ENCODE measurements around the gene ARHGAP42.

The ARHGAP42 gene

GRCh38 chr11:100676901-100677300, 10.2 kb upstream of the ARHGAP42 start:
- TF ChIP-seq, protein P1, sequence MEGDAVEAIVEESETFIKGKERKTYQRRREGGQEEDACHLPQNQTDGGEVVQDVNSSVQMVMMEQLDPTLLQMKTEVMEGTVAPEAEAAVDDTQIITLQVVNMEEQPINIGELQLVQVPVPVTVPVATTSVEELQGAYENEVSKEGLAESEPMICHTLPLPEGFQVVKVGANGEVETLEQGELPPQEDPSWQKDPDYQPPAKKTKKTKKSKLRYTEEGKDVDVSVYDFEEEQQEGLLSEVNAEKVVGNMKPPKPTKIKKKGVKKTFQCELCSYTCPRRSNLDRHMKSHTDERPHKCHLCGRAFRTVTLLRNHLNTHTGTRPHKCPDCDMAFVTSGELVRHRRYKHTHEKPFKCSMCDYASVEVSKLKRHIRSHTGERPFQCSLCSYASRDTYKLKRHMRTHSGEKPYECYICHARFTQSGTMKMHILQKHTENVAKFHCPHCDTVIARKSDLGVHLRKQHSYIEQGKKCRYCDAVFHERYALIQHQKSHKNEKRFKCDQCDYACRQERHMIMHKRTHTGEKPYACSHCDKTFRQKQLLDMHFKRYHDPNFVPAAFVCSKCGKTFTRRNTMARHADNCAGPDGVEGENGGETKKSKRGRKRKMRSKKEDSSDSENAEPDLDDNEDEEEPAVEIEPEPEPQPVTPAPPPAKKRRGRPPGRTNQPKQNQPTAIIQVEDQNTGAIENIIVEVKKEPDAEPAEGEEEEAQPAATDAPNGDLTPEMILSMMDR (IDR thresholded peaks at IDR 0.05; ENCODE audit: control insufficient read depth, insufficient read depth, low read depth, low read length, missing control alignments) = no peak
- H3K4me3 ChIP-seq (ENCODE audit: control insufficient read depth, low read depth, low read length) = no peak overlapping the region
- no peak for DNase-seq (ENCODE audit: low read depth)

DNA sequence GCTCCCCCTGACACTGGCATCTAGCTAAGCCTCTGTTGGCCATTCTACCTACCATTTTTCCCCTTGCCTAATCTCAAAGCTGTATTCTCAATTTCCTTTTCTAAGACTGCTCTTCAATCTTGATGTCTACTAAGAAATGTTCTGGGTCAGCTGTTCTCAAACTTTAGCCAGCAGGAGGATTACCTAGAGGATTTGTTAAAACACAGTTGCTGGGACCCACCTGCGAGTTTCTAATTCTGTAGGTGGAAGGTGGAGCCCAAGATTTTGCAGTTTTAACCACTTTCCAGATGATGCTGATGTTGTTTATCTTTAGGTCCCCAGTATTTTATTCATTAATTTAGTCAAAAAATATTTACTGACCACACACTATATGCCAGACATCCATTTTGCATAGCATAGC, 9.3 kb upstream of the ARHGAP42 start:
- no peak for DNase-seq (ENCODE audit: low read depth)

DNA sequence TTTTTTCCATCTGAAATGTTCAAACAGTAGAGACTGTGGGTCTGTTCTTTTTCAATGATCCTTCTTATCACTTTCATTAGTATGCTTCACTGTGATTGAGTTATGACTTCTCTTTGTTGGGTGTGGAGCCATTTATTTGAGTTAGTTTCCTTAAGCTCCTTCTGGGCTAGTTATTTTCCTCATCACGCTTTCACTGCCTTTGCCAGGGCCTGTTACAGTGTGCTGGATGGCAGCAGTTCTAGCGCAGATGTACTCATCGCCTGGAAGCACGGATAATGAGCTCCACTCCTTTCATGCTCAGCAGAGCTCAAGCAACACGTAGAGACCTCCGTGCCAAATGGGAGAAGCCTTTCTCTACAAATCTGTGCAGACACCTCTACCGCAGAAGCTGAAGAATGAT, 7.0 kb upstream of the ARHGAP42 start:
- no peak for DNase-seq (ENCODE audit: low read depth)
- no peak overlapping the region for H3K4me3 ChIP-seq (ENCODE audit: control insufficient read depth, low read depth, low read length)
- TF ChIP-seq, protein P1 (IDR thresholded peaks at IDR 0.05; ENCODE audit: control insufficient read depth, insufficient read depth, low read depth, low read length, missing control alignments) = no peak

More for the DNA sequence above, 9.3 kb upstream of the ARHGAP42 start:
- no peak overlapping the region for H3K4me3 ChIP-seq (ENCODE audit: control insufficient read depth, low read depth, low read length)
- TF ChIP-seq, protein P1 (IDR thresholded peaks at IDR 0.05; ENCODE audit: control insufficient read depth, insufficient read depth, low read depth, low read length, missing control alignments) = no peak

GRCh38 chr11:100681064-100681502, 6.0 kb upstream of the ARHGAP42 start:
- TF ChIP-seq, protein P1 (IDR thresholded peaks at IDR 0.05; ENCODE audit: control insufficient read depth, insufficient read depth, low read depth, low read length, missing control alignments) = no peak
- no peak overlapping the region for H3K4me3 ChIP-seq (ENCODE audit: control insufficient read depth, low read depth, low read length)
- no peak for DNase-seq (ENCODE audit: low read depth)

DNA sequence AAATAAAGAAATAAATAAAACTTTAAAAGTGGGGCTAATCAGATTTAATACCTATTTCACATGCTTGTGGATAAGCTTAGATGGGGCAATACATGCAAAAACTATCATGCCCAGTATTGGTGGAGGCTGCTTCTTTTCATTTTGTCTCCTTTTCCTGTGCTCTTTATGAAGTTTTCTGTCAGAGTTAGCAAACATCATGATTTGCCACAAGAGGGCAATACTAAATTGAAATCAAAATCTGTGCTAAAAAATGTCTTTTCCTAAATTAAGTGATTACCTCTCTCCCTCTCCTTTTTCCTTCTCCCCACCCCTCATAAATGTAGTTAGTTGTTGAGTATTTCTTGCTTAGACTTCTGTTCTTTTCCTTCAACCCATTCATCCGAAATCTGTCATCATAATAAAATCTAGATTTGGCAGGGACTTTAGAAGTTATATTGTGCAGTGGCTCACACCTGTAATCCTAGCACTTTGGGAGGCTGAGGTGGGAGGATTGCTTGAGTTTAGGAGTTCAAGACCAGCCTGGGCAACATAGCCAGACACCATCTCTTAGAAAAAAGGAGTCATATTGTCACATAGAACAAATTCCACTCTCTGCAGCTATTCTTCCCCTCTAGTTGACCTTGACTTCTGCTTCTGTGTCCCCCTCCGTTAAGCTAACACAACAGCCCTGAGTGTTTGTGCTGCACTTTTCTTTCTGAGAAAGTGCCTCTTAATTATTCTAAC, 4.7 kb upstream of the ARHGAP42 start:
- no peak for DNase-seq (ENCODE audit: low read depth)
- no peak overlapping the region for H3K4me3 ChIP-seq (ENCODE audit: control insufficient read depth, low read depth, low read length)
- TF ChIP-seq, protein P1 (IDR thresholded peaks at IDR 0.05; ENCODE audit: control insufficient read depth, insufficient read depth, low read depth, low read length, missing control alignments) = peak; percentile 49

GRCh38 chr11:100683126-100683525, 4.0 kb upstream of the ARHGAP42 start:
- TF ChIP-seq, protein P1 (IDR thresholded peaks at IDR 0.05; ENCODE audit: control insufficient read depth, insufficient read depth, low read depth, low read length, missing control alignments) = no peak
- H3K4me3 ChIP-seq (ENCODE audit: control insufficient read depth, low read depth, low read length) = no peak overlapping the region
- DNase-seq (ENCODE audit: low read depth) = no peak
